H1 (cell line): Measurements from ENCODE around the gene CYP3A7. TPM values are rescaled to one million over a fixed set of nuclear protein-coding genes. Genes with fewer than 3 reads are reported as not detected.

Experiments used
- CEBPB ChIP-seq: IDR thresholded peaks from 2 replicates; pipeline ENCODE4 v1.6.1; 2012; ENCODE audit warnings: low read depth, low read length
- E2F6 ChIP-seq: IDR thresholded peaks from 2 replicates; pipeline ENCODE4 v1.6.1; 2012; ENCODE audit warnings: inconsistent platforms
- USF2 ChIP-seq: IDR thresholded peaks from 2 replicates; pipeline ENCODE4 v1.6.1; 2011; ENCODE audit warnings: low read length, improper control_type of control experiment
- polyA plus RNA-seq, 7 experiments: library from polyadenylated mRNA; depleted of rRNA in 3 of 7; stranded (reverse) in 5 of 7; unstranded in 2 of 7; fragments of >200 nt in 5 of 7; fragments of 200-250 nt in 2 of 7; gene quantifications; 1 replicate in 5 of 7; 2 replicates in 1 of 7; 4 replicates in 1 of 7; pipeline versions ENCODE4 v1.2.1 to v1.2.3, GENCODE V29; 2011 to 2013; ENCODE audit warnings: missing spikeins in 2 of 7, mixed read lengths in 2 of 7
- total RNA-seq: library from RNA; stranded (reverse); fragmentation: NEBNext Ultra II Directional; extraction: Animal tissue kit (Norgen Biotek cat#: 25700); gene quantifications from 2 replicates; pipeline ENCODE4 v1.2.1, GENCODE V29; 2021

CYP3A7 gene
- total and polyA plus RNA-seq, 2 of the 8 experiments (the other 6 are each of a cell fraction or from before 2014, with no cell fraction given), result not detected

GRCh38 chr7:99669782-99670181 is 65.2 kb downstream of the CYP3A7 start (continued):
- no peak for TF ChIP-seq USF2
- TF ChIP-seq CEBPB, result no peak
- no peak for TF ChIP-seq E2F6
